Fibroblast of skin of right quadriceps (primary cell): ENCODE data around the gene ZFAND6.
A peak's percentile ranks its signal among the peaks of the same experiment; 100 is the strongest.
"Not testable (repeated sequence)": the region's sequence is repeated elsewhere in the genome, so short reads cannot be mapped to it uniquely, and the experiment has no call there.

ENCODE experiments used
- DNase-seq: peaks from one replicate; pipeline ENCODE4 v3.0.0-alpha.2; 2013

ZFAND6 gene

GRCh38 chr15:80152180-80152895, 92.9 kb downstream of the ZFAND6 start:
- peak; percentile 94 for DNase-seq

GRCh38 chr15:80152896-80153876, 93.7 kb downstream of the ZFAND6 start, which contains the start of gene FAH:
Gene FAH, plus strand, starts transcription at chr15:80152999. Its CDS starts 56 bp downstream, at chr15:80153055.
- DNase-seq, result peak; percentile 43

DNA sequence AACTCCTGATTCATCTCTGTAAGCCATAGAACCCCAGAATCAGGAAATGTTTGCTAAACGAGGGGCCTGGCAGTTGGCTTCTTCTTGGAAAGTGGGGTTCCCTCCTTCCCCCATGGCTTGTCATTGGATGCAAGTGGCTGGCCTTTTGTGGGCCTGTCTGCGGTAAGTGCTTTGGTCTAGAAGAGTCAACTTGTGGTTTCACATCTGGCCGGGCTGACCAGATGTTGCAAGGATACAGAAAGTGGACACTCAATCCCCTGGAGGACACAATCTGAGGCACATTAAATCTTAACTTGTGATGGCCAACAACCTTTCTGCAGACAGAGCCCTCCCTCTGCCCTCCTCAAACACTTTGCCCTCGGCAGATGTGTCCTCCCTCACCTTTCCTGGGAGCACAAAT, 94.4 kb downstream of the ZFAND6 start:
- no peak for DNase-seq

DNA sequence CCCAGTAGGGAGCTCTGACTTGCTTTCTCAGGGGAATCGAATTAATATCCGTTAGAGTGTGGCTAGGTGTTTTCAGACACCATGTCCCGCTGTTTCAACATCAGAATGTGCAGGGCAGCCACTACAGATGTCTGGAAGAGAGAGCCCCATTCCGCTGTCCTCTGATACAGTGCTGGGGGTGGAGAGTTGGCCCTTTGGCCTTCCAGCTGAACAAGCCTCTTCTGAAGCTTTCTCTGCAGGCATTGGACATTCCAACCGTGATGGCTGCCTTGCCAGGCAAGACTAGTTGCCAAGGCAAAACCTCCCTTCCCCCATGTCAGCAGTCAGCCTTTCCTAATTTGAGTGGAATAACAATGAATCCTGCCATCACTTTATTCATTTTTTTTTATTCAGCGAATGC, 94.9 kb downstream of the ZFAND6 start:
- DNase-seq, result no peak

GRCh38 chr15:80155001-80155377, 95.5 kb downstream of the ZFAND6 start:
- no peak for DNase-seq

DNA sequence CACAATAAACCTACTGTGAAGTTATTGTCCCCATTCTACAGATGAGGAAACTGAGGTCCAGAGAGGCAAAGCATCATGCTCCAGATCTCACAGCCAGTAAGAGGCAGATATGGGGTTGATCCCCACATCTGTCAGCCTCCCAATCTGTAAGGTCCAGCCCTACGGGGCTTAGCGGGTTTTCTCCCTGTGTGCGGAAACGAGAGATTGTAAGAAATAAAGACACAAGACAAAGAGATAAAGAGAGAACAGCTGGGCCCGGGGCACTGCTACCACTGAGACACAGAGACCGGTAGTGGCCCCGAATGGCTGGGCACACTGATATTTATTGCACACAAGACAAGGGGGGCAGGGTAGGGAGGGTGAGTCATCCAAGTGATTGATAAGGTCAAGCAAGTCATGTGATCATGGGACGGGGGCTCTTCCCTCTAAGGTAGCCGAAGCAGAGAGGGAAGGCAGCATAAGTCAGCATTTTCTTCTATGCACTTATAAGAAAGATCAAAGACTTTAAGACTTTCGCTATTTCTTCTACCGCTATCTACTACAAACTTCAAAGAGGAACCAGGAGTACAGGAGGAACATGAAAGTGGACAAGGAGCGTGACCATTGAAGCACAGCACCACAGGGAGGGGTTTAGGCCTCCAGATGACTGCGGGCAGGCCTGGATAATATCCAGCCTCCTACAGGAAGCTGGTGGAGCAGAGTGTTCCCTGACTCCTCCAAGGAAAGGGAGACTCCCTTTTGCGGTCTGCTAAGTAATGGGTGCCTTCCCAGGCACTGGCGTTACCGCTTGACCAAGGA, 96.1 kb downstream of the ZFAND6 start:
- not testable (repeated sequence) for DNase-seq

DNA sequence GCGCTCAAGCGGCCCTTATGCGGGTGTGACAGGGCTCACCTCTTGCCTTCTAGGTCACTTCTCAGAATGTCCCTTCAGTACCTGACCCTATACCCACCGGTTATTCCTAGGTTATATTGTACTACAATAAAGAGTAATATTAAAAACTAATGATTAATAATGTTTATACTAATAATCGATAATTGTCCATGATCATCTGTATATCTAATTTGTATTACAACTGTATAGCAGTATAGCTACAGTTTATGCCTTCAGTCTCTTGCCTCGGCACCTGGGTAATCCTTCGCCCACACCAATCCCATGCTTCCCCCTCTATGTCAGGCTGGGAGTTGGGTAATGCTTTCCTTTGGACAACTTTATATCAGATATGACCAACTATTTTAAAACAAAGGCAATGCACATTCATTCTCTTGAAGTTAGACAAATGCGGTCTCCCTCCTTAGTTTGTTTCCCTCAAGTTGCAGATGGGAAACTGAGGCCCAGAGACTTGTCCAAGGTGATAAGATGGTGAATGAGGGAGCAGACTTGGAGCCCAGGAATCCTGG, 96.8 kb downstream of the ZFAND6 start:
- no peak for DNase-seq

DNA sequence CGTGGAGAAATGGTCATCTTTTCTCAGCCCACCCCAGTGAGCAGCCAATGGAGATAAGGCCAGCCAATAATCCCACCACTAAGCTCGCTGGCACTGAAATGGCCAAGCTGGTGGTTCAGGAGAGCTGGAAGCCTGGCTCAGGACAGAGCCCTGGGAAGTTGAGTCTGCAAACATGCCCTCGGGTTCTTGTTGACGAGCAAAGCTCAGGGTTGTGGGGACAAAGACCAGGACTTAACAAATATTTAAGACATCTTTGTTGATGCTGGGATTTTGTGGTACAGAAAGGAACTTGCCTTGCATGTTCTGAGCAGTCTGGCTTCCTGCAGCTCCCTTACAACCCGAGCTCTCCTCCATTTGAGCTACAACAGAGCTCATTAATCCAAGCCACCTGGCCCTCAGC, 97.7 kb downstream of the ZFAND6 start:
- no peak for DNase-seq

- DNase-seq, result no peak
Measured at GRCh38 chr15:80159301-80159700, 99.8 kb downstream of the ZFAND6 start.

DNA sequence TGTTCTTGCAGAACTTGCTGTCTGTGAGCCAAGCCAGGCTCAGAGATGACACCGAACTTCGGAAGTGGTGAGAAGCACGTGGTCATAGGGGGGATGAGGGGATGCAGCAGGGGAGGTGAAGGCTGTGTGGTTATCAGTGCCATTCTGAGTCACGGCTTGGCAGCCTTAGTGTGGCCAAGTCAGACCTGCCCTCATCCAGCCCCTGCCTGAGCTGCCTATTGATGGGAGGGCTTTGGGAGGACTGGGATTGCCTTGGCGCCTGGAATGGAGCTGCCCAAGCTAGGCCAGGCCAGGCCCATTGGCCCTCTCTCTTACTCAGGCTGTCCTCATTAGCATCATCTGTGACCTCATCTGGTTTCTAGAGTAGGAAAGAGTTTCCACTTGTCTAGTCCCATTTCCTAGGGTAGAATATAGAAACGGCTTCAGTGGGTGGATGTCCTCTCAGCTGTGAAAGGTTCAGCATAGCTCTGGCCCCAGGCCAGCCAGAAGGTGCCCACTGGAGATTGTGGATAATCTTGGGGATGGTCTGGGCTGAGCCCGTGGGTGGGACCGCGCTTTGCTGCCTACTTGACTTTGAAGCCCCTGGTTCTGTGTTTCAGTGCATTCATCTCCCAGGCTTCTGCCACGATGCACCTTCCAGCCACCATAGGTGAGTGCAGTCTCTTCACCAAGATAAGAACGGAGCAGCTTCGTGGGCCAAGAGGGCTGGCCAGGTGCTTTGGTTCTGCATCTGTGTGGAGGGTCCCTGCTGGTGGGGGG, 100.5 kb downstream of the ZFAND6 start:
- DNase-seq, result peak; percentile 22

DNA sequence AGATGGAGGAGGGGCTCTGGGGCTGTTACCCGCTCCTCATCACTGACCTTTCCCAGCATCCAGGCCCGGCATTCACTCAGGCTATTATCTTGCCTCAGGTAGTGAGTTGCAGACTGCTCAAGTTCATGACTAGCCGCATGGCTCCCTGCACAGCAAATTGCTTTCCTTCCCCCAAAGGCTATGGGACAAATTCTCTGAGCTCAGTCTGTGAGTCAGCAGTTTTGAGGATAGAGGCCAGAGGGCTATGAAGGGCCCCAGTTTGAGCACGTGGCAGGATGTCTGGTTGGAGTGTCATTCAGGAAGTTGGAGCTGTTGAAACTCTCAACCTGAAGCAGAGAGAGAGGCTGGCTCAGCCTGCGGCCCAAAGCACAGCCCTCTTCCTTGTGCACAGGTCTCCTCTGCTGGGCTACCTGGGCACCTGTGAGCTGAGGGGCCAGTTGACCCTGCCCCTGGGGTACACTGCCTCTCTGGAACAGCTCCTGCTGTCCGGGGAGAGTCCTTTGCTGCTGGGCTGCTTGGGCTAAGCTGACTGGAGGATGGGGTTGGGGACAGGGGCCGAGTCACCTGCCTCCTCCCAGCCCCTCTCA, 101.2 kb downstream of the ZFAND6 start:
- peak; percentile 95 for DNase-seq

- DNase-seq, result no peak
Measured at GRCh38 chr15:80161468-80162016, 102.1 kb downstream of the ZFAND6 start.

GRCh38 chr15:80162059-80162554, 102.6 kb downstream of the ZFAND6 start:
- no peak for DNase-seq

- DNase-seq, result no peak
Measured at GRCh38 chr15:80163217-80163616, 103.7 kb downstream of the ZFAND6 start.

DNA sequence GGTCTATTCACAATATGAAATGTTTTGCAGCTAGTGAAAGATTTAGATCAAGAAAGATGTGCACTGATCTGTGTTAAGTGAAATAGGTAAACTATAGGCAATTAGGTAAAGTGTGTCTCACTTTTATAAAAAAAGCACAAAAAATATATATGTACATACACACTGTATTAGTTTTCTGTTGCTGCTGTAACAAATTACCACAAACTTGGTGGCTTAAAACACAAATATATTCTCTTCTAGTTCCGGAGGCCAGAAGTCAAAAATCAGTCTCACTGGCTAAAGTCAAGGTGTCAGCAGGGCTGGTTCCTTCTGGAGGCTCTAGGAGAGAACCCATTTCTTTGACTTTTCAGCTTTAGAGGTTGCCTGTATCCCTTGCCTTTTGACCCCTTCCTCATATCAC, 104.4 kb downstream of the ZFAND6 start:
- no peak for DNase-seq

- DNase-seq, result no peak
Measured at GRCh38 chr15:80167936-80168335, 108.5 kb downstream of the ZFAND6 start.

- no peak for DNase-seq
Measured at GRCh38 chr15:80168421-80168820, 108.9 kb downstream of the ZFAND6 start.

GRCh38 chr15:80169768-80170357, 110.4 kb downstream of the ZFAND6 start:
- no peak for DNase-seq

DNA sequence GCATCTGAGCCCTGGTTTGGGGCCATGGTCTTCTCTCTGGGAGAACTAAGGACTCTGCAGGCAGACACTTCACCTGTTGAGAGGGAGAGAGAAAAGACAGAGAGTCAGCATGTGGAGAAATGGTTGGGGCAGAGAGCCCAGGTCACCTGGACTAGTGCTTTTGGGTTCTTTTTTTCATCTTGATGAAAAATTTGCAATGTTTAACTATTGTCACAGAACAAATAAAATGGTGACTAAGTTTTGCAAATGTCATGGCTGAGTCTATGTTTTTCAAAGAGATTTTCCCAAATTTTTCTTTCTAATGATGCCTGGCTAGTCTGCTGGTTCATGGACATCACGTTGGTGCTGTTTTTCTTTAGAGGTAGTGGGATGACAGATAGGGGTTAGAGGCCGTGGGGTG, 111.1 kb downstream of the ZFAND6 start:
- DNase-seq, result no peak

DNA sequence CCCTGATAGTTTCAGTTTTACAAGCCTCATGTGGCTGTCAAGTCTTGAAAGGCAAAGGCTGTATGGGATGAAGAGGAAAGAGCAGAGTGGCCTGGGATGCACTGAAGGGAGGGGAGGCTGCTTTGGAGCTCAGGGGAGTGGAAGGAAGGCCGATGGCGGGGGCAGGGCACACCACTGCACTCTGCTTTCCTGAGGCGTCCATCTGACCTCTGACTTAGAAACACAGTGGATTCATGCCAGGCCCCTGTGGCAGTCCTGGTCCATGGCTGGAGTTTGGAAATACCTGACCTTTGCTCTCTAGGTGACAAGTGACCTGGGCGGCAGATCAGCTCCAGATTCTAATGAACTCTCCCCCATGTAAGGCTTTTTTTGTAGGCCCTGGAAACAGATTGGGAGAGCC, 112.3 kb downstream of the ZFAND6 start:
- DNase-seq, result no peak

- DNase-seq, result no peak
Measured at GRCh38 chr15:80172401-80172800, 112.9 kb downstream of the ZFAND6 start.
